Effector CD4-positive, alpha-beta T cell (primary cell): ENCODE data around the gene ATP1B1.

ENCODE experiments used
- DNase-seq: peaks from one replicate; pipeline ENCODE4 v3.0.0-alpha.2; 2020
- total RNA-seq: gene quantifications from one replicate; lab custom pipeline; 2026; lab: John Stamatoyannopoulos, UW

The ATP1B1 gene
- total RNA-seq, result 13.7 reads per million, percentile 38 among the genes with 10 or more reads in this experiment

GRCh38 chr1:169106095-169106920, at the start of gene ATP1B1:
Gene ATP1B1 (plus strand): TSS chr1:169106690. CDS start chr1:169106830, 140 bp downstream.
- DNase-seq, result peak; percentile 73

DNA sequence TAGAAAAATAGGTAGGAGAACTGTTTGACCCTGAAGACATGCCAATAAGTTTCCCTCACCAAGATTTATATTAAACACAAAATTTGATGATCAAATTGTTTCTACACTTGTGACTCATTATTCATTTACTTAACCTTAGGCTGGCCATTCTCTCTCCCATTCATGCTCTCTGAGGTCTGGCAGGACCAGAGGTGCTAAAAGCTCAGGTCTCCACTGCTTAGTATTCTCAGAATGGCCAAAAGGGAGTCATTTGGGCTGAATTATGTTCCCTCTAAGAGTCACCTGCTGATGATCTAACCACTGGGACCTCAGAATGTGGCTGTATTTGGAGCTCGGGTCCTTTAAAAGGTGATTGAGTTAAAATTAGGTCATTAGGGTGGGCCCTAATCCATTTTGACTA, 47.1 kb upstream of the ATP1B1 start:
- DNase-seq, result no peak

DNA sequence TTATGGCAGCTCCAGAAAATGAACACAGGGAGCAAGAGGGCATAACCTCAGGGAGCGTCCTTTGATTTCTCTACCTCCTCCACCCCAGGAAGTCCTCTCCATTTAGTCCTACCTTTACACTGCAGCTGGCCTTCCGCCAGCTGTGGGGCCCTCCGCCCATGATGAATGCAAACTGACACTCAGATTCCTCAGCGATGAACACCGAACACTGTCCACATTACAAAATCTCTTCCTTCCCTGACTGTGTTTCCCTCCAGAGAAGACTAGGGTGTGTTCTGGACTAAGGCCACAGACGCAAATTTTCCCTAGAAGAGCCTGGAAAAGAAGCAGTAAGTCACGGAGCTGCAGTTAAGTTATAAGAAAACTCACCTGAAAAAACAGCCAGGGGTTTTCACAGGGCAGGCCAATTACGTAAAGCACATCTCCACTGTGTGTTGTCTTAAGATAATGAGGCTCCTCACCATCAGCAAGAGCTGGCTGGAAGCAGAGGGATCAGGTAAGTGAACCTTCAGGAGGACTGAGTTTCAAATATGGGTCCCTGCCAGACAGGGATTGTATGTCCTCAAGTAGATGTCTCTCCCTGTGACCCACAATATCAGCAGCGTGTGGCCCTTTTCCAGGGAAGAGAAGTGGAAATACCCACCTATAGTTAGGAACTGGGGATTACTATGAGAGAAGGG, 46.3 kb upstream of the ATP1B1 start:
- no peak for DNase-seq

DNA sequence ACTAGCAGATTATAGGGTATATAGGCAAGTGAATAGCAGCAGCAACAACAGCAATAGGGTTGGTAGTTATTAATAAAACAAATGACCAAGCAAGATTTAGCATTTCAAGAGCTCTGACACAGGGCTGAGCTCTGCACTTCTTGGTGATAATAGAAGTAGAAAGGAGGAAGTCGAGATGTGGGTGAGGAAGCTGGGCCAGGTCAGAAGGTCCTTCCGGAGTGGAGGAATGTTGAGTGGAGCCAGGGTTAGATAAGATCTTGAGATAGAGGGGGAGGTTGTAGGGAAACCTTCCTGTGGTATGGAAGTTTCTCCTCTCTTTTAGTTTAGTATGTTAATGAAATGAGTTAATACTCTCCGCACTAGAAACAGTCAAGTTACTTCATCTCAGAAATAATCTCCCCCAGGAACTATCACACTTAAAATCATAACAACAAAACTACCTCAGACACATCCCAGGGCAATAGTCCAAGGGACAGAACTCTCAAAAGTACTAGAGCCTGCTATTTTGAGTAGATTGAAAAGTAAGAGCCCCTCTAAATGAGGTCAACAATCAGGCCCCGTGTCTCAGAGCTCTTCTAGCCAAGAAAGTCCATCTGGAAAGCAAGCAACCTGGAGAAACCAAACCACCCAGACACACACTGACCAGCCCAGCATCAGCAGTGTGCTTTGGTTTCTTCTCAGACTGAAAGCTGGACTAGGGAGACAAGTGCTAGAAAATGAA, 45.4 kb upstream of the ATP1B1 start:
- no peak for DNase-seq

DNA sequence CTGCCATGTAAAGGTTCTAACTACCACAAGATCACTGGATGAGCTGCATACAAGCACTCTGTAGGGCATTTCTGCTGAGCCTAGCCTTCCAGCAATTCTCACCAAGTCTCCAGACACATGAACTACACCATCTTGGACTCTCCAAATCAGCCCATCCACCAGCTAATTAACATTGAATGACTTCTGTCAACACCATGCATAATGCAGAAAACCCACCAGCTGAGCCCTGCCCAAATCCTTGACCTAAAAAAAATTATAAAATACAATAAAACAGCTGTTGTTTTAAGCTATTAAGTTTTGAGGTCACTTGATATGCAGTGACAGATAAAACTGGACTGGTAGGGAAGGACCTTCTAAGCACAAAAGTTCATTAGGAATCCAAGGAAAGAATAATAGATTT, 44.3 kb upstream of the ATP1B1 start:
- DNase-seq, result no peak

DNA sequence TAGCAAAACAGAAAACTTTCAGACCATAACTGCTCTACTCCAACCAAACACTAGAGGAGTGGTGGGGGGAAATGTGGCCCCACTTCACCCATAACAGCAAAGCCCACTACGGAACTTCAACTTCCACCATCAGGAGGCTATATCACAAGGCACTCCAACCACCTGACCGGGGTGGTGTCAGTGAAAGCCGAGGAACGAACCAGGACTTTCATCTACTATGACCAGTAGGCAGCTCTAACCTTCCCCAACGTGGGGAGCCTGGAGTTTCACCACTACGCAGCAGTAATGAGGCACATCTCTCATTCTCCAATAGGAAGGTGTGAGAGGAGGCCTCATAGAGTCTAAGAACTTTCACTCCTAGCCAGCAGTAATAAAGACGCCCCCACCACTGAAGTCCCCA, 42.4 kb upstream of the ATP1B1 start:
- no peak for DNase-seq

DNA sequence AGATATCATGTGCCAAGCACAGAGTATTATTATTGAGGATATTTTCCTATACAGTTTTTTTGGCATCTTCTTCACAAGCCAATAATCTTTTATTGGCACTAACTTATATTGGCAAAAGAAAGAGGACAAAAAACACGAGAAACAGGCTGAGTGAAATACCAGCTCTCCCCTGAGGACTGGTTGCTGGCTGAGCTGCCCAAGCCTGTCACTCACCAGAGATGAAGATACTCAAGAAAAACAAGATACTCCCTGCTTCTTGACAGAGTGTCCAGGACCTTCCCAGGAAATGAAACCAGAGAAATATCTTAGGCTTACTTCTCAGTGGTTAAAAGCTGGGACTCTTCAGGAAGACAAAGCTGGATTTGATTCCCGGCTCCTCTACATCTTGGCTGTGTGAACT, 35.9 kb upstream of the ATP1B1 start:
- DNase-seq, result no peak

GRCh38 chr1:169070958-169071357, 35.5 kb upstream of the ATP1B1 start:
- no peak for DNase-seq

DNA sequence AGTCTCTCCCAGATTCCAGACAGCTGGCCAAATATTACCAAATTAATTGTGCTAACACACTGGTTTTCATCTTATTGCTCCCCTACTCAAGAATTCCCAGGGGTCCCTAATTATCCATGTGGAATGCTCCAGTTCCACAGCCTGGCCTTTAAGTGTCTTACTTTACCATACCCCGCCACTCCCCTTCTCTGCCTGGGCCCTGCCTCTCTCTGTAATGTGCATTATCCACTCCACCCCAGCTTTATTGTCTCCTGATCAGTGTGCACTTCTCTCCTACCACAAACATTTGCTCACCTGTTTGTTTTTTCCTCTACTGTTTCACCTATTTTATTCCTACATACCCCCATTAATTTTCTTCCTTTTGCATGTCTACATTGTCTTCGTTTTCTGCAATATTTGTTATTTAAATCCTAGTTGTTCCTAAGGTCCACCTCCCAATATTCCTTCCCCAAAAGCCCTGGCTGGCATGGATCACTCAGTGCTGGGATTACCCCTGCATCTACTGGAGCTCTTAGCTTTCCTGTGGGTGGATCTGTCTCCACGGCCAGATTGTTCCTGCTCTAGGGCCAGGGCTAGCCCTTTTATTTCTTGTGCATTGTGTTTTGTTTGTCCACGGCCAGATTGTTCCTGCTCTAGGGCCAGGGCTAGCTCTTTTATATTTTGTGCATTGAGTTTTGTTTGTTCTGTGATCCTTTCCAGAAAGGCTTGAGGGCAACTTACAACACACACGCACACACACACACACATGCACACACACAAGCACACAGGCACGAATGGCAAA, 33.4 kb upstream of the ATP1B1 start:
- no peak for DNase-seq

- DNase-seq, result no peak
These were observed 28.2 kb upstream of the ATP1B1 start for GRCh38 chr1:169078163-169078883.

GRCh38 chr1:169081503-169082123, 24.9 kb upstream of the ATP1B1 start:
- DNase-seq, result no peak

- DNase-seq, result no peak
These were observed 20.6 kb upstream of the ATP1B1 start for GRCh38 chr1:169085911-169086310.

GRCh38 chr1:169086603-169087455, 19.7 kb upstream of the ATP1B1 start:
- DNase-seq, result no peak

DNA sequence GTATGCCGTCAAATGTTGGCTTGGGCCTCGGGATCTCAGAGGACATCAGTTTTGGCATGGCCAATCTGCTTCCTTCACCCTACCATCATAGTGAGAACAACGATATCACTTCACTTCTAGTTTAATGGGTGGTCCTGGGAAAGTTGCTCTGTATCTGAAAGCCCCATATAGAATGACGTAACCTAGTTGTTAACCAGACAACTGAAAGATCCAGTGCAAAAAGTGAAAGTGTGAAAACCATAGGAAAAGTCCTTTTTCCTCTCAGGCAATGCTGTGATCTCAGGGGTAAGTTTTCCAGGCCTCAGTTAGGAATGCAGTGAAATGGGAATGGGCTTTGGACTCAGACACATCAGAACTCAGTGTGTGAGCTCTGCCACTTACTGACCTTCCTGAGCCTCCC, 18.6 kb upstream of the ATP1B1 start:
- DNase-seq, result no peak

DNA sequence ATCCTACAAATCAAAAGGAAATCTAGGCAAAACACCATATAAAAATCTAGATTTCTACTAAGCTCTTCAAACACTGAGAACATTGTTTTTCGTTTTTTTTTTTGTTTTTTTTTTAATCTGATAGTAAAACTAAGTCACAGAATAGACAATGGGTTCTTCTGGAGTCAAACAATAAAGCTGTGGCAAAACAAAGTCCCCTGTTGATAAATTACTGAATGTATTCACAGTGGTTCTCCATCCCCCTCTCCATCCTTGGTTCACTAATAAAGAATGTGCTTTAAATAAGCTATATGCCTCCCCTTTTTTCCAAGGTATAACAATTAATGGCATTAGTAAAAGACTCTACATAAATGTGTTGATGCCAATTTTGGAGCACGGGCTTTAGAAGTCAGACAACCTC, 16.7 kb upstream of the ATP1B1 start:
- DNase-seq, result no peak

DNA sequence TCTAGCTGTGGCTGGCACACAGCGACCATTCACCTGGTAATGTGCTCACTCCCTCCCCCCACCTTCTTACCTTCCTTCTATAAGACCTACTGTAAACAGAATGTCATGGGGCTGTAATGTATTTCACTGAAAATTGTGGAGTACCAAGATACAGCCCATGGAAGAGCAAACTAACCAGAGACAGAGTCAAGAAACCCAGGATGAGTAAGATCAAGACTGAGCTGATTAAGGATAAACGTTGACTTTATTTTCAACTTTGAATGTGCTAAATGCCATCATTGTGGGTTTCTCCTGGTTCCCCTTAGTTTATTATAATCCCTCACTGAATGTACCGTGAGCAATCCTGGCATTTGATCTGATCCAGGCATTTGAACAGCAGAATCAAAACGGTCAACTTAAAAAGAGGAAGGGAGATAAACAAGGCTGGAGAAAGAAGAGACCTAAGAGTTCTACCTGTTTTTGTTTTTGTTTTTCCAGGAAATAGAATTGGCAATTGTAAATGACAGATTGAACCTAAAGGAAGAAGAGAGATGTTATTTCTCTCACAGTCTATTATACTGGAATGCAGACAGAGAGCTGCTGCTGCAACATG, 16.1 kb upstream of the ATP1B1 start:
- no peak for DNase-seq

GRCh38 chr1:169090900-169091311, 15.6 kb upstream of the ATP1B1 start:
- DNase-seq, result no peak

GRCh38 chr1:169091480-169091941, 15.0 kb upstream of the ATP1B1 start:
- no peak for DNase-seq

GRCh38 chr1:169092399-169092798, 14.1 kb upstream of the ATP1B1 start:
- no peak for DNase-seq
